Cardiac fibroblast (primary cell): ENCODE data around the gene RHOB.
"Not testable (repeated sequence)": the region's sequence is repeated elsewhere in the genome, so short reads cannot be mapped to it uniquely, and the experiment has no call there.

ENCODE experiments used
- DNase-seq, 2 donors: peaks; one replicate each; pipeline versions ENCODE4 v3.0.0 to v3.0.0-alpha.2; 2010; ENCODE audit warnings: low read depth in 2 of 2
- H3K4me3 ChIP-seq, 2 donors: replicated peaks in 1 of 2; 1 replicate in 1 of 2; 2 replicates in 1 of 2; pipeline ENCODE4 v1.5.1; 2011; ENCODE audit warnings: low read depth in 2 of 2, low read length in 2 of 2, mild to moderate bottlenecking in 2 of 2, moderate library complexity in 1 of 2
- TF ChIP-seq, protein P1 (sequence below): IDR thresholded peaks from one replicate; pipeline ENCODE4 v1.5.1; 2011; ENCODE audit warnings: low read depth, mild to moderate bottlenecking, low read length, inconsistent platforms

Gene RHOB

GRCh38 chr2:20431301-20431698 is 15.6 kb upstream of the RHOB start:
- TF ChIP-seq, protein P1, sequence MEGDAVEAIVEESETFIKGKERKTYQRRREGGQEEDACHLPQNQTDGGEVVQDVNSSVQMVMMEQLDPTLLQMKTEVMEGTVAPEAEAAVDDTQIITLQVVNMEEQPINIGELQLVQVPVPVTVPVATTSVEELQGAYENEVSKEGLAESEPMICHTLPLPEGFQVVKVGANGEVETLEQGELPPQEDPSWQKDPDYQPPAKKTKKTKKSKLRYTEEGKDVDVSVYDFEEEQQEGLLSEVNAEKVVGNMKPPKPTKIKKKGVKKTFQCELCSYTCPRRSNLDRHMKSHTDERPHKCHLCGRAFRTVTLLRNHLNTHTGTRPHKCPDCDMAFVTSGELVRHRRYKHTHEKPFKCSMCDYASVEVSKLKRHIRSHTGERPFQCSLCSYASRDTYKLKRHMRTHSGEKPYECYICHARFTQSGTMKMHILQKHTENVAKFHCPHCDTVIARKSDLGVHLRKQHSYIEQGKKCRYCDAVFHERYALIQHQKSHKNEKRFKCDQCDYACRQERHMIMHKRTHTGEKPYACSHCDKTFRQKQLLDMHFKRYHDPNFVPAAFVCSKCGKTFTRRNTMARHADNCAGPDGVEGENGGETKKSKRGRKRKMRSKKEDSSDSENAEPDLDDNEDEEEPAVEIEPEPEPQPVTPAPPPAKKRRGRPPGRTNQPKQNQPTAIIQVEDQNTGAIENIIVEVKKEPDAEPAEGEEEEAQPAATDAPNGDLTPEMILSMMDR = no peak
- DNase-seq = no peak
- no peak overlapping the region for H3K4me3 ChIP-seq

- no peak for DNase-seq
- H3K4me3 ChIP-seq = no peak overlapping the region
- TF ChIP-seq, protein P1 = no peak
Observed at GRCh38 chr2:20431772-20432171, 15.1 kb upstream of the RHOB start.

GRCh38 chr2:20432714-20433113 is 14.2 kb upstream of the RHOB start:
- no peak for DNase-seq
- TF ChIP-seq, protein P1 = no peak
- no peak overlapping the region for H3K4me3 ChIP-seq

GRCh38 chr2:20433249-20433648 is 13.6 kb upstream of the RHOB start:
- no peak overlapping the region for H3K4me3 ChIP-seq
- TF ChIP-seq, protein P1 = no peak

DNA sequence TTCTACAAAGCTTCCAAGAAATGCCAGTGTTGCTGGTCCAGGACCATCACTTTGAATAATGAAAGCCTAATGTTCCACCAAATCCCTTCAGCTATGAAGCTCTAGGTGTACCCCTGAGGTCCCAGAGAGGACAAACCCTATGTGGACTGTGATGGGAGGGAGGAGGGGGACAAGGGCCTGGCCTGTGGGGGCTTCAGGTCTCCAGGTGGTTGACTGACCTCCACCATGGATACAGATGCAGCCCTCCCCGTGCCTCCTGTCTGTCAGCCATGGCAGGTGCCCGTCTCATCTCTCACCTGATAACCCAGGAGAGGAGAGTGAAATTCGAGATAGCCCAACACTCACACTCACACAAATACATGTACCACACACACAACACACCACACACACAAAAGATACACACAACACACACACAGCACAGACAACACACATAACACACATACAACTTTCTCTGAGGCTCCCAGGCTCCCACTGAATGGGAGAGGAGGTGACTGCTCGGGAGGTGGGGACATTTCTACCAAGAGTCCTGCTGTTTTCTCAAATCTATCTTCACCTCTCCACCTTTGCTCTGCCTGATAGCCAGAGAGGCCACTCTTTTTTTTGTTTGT is 12.8 kb upstream of the RHOB start:
- TF ChIP-seq, protein P1 = no peak
- no peak overlapping the region for H3K4me3 ChIP-seq
- no peak for DNase-seq

More at GRCh38 chr2:20433249-20433648, 13.6 kb upstream of the RHOB start:
- DNase-seq = no peak

DNA sequence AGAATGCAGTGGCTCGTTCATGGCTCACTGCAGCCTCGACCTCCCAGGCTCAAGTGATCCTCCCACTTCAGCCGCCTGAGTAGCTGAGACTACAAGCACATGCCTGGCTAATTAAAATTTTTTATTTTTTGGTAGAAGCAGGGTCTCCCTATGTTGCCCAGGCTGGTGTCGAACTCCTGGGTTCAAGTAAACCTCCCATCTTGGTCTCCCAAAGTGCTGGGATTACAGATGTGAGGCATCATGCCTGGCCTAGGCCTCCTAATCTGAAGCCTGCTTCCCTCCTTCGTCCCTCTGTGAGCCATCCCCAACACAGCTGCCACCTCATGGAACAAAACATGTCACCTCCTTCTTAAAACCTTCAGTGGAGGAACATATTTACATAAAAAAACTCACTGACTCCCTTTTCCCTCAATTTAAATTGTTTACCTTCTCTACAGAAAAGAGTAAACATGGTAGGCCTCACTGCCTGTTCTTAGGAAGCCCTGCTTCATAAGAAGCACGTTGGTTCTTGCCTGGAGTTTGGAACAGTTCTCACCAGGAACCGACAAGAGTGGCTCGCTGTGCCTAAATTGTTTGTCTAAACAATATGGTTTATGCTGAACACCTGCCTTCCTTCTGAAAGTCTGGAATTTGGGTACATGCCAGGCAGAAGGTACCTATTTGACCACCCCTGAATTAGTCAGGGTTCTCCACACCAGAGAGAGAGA is 12.1 kb upstream of the RHOB start:
- H3K4me3 ChIP-seq = no peak overlapping the region
- DNase-seq = no peak
- TF ChIP-seq, protein P1 = no peak

- not testable (repeated sequence) for H3K4me3 ChIP-seq, DNase-seq
Observed at GRCh38 chr2:20435456-20435855, 11.4 kb upstream of the RHOB start.
